Stimulated activated CD4-positive, alpha-beta T cell treated with anti-CD3 and anti-CD28 coated beads, Interleukin-12 subunit alpha, Interleukin-12 subunit beta, amount 100 ng/mL, for 24 hours (primary cell): ENCODE data around the gene TLCD4.

Experiments used
- DNase-seq, 2 experiments: peaks; one replicate each; pipeline ENCODE4 v3.0.0-alpha.2; 2020; ENCODE audit warnings: low read depth in 2 of 2

The TLCD4 gene

GRCh38 chr1:95095833-95096217 lies 21.3 kb upstream of the TLCD4 start:
- DNase-seq = no peak

DNA sequence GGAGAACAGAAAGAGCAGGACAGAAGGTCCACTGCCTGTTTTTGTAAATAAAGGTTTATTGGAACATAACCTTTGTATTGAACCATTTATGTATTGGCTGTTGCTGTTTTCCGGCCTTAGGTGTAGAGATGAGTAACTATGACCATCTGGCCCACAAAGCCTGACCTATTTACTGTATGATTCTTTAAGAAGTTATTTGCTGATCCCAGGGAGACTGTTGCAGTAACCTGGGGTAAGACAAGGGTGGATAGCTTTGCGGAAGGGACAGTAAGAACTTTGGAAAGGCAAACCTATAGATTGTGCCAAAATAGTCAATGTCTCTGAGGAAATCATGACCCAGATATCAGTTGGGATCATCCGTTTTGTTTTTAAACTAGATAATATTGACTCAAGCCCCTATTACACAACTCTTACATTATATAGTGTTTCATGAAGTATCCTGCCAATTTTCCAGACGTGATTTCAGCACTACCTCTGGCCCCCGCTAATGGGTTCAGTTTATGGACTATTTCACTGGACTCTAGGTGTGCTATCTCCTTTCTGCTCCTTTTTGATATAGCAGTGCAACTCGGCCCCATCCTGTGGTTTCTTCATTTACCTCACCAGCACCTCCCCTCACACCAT lies 20.8 kb upstream of the TLCD4 start:
- DNase-seq = no peak

DNA sequence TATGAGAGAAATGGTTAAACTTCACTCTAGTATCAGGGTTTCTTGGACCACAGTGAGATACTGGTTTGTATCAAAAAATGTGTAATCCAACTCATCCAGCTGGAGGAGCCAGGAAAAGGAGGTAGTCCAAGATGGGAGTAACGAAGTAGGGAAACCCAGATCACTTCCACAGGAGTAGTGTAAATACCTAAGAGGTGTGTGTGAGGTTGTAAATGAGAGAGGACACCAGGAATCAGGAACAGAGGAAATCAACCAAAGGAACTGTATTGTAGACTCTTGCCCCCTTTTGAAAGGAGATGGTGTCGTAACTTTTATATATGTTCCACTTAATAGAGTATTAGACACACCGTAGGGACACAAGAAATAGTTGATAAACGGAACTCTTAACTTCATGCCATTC lies 19.7 kb upstream of the TLCD4 start:
- DNase-seq = no peak

GRCh38 chr1:95098196-95098595 lies 19.0 kb upstream of the TLCD4 start:
- DNase-seq = no peak

- DNase-seq = no peak
Measured at GRCh38 chr1:95108792-95109191, 8.4 kb upstream of the TLCD4 start.

- DNase-seq = no peak
Measured at GRCh38 chr1:95111014-95111413, 6.1 kb upstream of the TLCD4 start.

DNA sequence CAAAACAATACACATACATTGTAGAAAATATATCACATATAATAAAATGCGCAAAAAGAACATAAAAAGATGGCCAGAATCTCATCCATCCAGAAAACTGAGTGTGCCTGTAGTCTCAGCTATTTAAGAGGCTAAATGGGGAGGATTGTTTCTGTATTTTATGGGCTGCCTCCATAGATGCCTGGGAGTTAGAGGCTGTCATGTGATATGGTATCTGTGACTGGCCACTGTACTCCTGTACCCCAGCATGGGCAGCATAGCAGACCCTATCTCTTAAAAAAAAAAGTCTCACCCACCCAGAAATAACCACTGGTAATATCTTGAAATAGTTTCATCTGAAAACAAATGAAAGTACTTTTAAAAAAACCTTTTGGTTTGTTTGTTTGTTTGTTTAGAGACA lies 3.5 kb upstream of the TLCD4 start:
- DNase-seq = no peak

DNA sequence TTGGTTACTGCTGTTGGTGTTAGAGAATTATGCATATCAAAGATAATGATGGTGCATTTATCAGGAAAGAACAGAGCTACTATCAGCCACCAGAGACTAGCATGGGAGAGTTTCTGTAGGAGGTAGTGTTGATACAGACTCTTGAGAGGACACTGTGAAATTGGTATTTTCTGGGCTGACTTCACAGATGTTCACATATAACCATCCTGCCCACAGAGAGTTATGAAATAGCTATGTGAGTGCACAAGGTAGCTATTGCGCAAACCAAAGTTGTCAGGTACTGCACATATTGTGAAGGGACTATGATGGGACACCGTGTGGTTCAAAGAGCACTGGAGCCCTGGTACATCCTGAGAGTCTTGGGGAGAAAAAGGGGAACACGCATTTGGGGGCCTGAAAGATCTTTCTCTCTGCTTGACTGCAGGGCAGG lies 1.4 kb upstream of the TLCD4 start:
- no peak for DNase-seq

- peak in 1 of 2 experiments; percentile 49 for DNase-seq
Measured at GRCh38 chr1:95116580-95117206, 462 bp upstream of the TLCD4 start.

- no peak for DNase-seq
Measured at GRCh38 chr1:95118067-95118499, 928 bp downstream of the TLCD4 start.

DNA sequence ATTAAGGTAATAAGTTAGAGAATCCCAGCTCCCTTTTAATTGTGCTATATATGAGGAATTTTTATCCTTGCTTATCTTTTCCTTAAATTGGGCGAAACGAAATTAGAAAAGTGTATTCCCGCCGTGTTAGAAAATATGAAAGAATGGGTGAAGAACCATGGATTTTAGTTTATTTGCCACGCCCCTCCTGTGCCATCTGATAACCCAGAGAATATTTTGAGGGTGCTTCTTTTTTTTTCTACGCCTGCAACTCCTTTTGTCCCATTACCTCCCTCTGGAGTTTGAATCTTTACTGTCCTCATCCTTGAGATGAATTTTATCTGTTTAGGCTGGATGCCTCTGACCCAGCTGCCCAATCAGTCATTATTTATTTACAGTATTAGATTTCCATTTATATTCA lies 1.6 kb downstream of the TLCD4 start:
- DNase-seq = no peak

DNA sequence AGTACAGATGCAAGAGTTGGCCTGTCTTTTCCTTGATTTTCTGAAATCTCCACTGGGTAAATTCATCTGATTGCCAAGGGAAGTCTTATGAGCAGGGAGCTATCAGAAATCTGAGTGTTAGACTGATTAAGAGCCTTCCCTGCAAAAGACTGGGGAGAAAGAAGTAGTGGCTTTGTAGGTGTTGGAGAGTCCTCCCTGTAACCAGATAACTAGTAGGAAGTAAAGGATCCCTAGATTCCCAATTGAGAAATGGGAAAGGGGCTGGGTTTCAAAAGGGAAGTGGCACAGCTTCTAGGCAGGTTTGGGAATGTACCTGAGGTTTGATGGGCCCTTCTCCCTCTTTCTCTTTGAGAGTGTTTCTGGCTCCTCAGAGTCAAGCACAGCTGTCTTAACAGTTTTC lies 2.1 kb downstream of the TLCD4 start:
- DNase-seq = no peak

DNA sequence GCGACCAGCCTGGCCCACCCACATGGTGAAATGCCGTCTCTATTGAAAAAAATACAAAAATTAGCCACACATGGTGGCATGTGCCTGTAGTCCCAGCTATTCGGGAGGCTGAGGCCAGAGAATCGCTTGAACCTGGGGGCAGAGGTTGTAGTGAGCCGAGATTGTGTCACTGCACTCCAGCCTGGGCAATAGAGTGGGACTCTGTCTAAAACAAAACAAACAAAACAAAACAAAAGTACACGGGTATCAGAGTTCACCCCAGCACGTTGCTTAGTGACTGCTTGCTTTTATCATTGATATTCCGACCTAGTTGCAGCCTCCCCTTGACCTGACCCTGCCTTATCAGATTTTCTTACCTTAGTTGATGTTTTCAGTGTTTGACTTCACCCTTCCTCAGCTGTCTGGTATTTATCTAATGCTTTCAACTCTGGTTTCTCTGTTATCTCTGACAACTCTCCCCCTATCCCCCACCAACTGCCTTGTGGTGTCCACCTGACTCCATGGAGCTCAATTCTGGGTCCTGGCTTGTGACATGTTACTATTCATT lies 5.1 kb downstream of the TLCD4 start:
- DNase-seq = no peak

DNA sequence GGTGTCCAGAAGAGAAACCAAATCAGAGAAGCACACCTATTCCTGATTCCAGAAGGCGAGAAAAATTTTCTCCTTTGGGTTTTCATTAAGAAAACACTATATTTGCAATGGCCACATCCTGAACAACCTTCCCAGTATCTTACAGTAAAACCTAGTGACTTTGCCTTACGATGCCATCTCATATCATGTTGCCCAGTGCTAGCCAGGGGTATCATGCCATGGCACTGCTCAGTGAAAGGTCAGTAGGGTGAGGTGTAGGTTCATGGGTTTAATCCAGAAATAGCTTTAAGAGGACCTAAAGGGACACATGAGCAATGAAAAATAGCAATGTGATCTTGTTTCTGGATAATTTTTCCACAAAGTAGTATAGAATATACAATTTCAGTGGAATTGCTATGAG lies 7.2 kb downstream of the TLCD4 start:
- DNase-seq = no peak

- no peak for DNase-seq
Measured at GRCh38 chr1:95126366-95126765, 9.2 kb downstream of the TLCD4 start.

- no peak for DNase-seq
Measured at GRCh38 chr1:95126846-95127245, 9.7 kb downstream of the TLCD4 start.

- no peak for DNase-seq
Measured at GRCh38 chr1:95127380-95127779, 10.2 kb downstream of the TLCD4 start.

DNA sequence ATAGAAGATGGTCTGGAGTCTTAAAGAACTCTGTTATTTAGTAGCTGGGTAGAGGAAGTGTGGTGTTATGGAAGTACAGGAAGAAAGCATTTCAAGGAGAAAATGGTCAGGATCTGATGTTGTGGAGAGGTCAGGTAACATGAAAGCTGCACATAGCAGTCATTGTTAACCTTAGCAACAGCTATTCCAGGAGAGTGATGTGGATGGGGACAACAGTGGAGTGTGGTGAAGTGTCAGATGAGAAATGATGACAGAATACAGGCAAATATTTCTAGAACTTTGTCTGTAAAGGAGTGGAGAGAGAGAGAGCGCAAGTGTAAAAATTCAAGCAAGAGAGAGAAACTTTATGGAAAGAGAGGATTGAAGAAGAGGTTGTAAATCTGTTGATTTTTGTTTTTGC lies 15.6 kb downstream of the TLCD4 start:
- no peak for DNase-seq

- no peak for DNase-seq
Measured at GRCh38 chr1:95133687-95134086, 16.5 kb downstream of the TLCD4 start.

- no peak for DNase-seq
Measured at GRCh38 chr1:95138223-95138622, 21.1 kb downstream of the TLCD4 start.

GRCh38 chr1:95139039-95139438 lies 21.9 kb downstream of the TLCD4 start:
- DNase-seq = no peak

GRCh38 chr1:95140791-95141190 lies 23.6 kb downstream of the TLCD4 start:
- no peak for DNase-seq

- no peak for DNase-seq
Measured at GRCh38 chr1:95145493-95145892, 28.3 kb downstream of the TLCD4 start.

DNA sequence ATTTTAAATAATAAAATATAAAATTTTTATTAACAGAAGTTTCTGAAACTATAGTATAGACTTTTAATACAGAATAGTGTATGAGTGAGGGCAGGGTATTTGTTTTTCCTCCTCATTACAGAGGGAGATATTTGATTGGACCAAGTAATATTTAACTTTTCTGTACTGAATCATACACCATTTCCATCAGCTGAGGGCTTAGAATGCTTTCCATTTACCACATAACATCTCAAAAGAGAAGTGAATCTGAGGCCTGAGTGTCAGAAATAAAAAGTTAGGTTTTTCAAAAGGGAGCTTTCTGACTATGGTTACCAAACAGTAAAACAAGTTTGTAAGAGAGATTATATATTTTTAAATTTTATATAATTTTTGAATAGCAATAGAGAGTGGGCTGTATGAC lies 29.5 kb downstream of the TLCD4 start:
- DNase-seq = no peak
